H1 (cell line): ENCODE data around the gene LSM11. TPM values are rescaled to one million over a fixed set of nuclear protein-coding genes. Genes with fewer than 3 reads are reported as not detected.

Experiments used
- CTCF ChIA-PET: fragments of 300-600 bp; sonication (Branson Sonifier 250); formaldehyde crosslinking; loops from one replicate; lab custom pipeline; 2021; ENCODE audit not compliant: partially characterized antibody; lab: Charles Lee
- POLR2A ChIA-PET: fragments of 300-600 bp; sonication (Branson Sonifier 250); formaldehyde crosslinking; loops from one replicate; lab custom pipeline; 2021; ENCODE audit warnings: inconsistent platforms; ENCODE audit not compliant: partially characterized antibody; lab: Charles Lee
- DNase-seq, 2 experiments: peaks; one replicate each; pipeline versions ENCODE4 v3.0.0 to v3.0.0-alpha.2; 2010 to 2022; ENCODE audit warnings: low spot score in 2 of 2, low read depth in 1 of 2, mixed read lengths in 1 of 2
- FAIRE-seq: peaks from 2 replicates; lab custom pipeline; 2011; peaks lifted over from hg19 to GRCh38; lab: Jason Lieb, UNC
- H2AFZ ChIP-seq: 2 replicates; pipeline ENCODE4 v1.8.1; 2012; ENCODE audit warnings: low read length, inconsistent platforms
- H2AK5ac ChIP-seq: 2 replicates; pipeline ENCODE4 v1.6.1; 2013; ENCODE audit warnings: low read depth, low read length
- H2BK120ac ChIP-seq: replicated peaks from 2 replicates; pipeline ENCODE3; 2013; ENCODE audit warnings: low read depth, low read length, inconsistent platforms
- H2BK12ac ChIP-seq: 2 replicates; pipeline ENCODE4 v1.6.1; 2013; ENCODE audit warnings: low read depth, low read length
- H2BK15ac ChIP-seq: 2 replicates; pipeline ENCODE4 v1.6.1; 2013; ENCODE audit warnings: low read length
- H2BK20ac ChIP-seq: 2 replicates; pipeline ENCODE4 v1.6.1; 2013; ENCODE audit warnings: low read length
- H2BK5ac ChIP-seq: 2 replicates; pipeline ENCODE4 v1.6.1; 2013; ENCODE audit warnings: low read depth, low read length
- H3K14ac ChIP-seq: 2 replicates; pipeline ENCODE4 v1.6.1; 2013; ENCODE audit warnings: inconsistent platforms; ENCODE audit not compliant: insufficient read length
- H3K18ac ChIP-seq: 2 replicates; pipeline ENCODE4 v1.6.1; 2013; ENCODE audit warnings: low read length; ENCODE audit errors: extremely low read depth
- H3K23ac ChIP-seq: 2 replicates; pipeline ENCODE4 v1.6.1; 2013; ENCODE audit warnings: inconsistent platforms; ENCODE audit not compliant: insufficient read length
- H3K23me2 ChIP-seq: 2 replicates; pipeline ENCODE4 v1.6.1; 2013; ENCODE audit warnings: low read depth, low read length
- H3K27ac ChIP-seq: 2 replicates; pipeline ENCODE4 v1.6.1; 2011; ENCODE audit warnings: low read depth, low read length, inconsistent platforms
- H3K27me3 ChIP-seq, 4 experiments: replicated peaks in 1 of 4; 1 replicate in 1 of 4; 2 replicates in 3 of 4; pipeline versions ENCODE4 v1.6.1 to v1.8.1; 2011 to 2013; ENCODE audit warnings: low read length in 3 of 4, mild to moderate bottlenecking in 3 of 4, inconsistent platforms in 2 of 4, mixed read lengths in 2 of 4, moderate library complexity in 1 of 4; ENCODE audit not compliant: control insufficient read depth in 3 of 4, insufficient read depth in 3 of 4; ENCODE audit errors: extremely low read depth in 1 of 4
- H3K36me3 ChIP-seq, 4 experiments: 2 replicates each; pipeline versions ENCODE4 v1.6.1 to v1.8.1; 2011 to 2013; ENCODE audit warnings: mild to moderate bottlenecking in 4 of 4, low read length in 3 of 4, moderate library complexity in 2 of 4, control low read depth in 1 of 4, inconsistent platforms in 1 of 4; ENCODE audit not compliant: insufficient read depth in 4 of 4, control insufficient read depth in 2 of 4
- H3K4ac ChIP-seq: replicated peaks from 2 replicates; pipeline ENCODE3; 2013; ENCODE audit warnings: low read length, low read depth, mixed read lengths, inconsistent platforms; ENCODE audit not compliant: insufficient read length
- H3K4me1 ChIP-seq, 4 experiments: replicated peaks in 1 of 4; 1 replicate in 1 of 4; 2 replicates in 3 of 4; pipeline versions ENCODE4 v1.6.1 to v1.8.1; 2011 to 2013; ENCODE audit warnings: low read length in 3 of 4, inconsistent platforms in 2 of 4, mixed read lengths in 1 of 4; ENCODE audit not compliant: insufficient read depth in 4 of 4, control insufficient read depth in 3 of 4
- H3K4me2 ChIP-seq, 2 experiments: 2 replicates each; pipeline versions ENCODE4 v1.6.1 to v1.8.1; 2011 to 2013; ENCODE audit warnings: low read depth in 2 of 2, low read length in 2 of 2, control low read depth in 1 of 2, inconsistent platforms in 1 of 2, mild to moderate bottlenecking in 1 of 2; ENCODE audit not compliant: insufficient read depth in 1 of 2
- H3K4me3 ChIP-seq, 4 experiments: fragments of 200-600, 300-600 bp in 1 of 4; sonication (generic), shearing (Covaris generic), sonication (Bioruptor Twin) in 1 of 4; 2 replicates each; pipeline versions ENCODE4 v1.5.1 to v1.8.1; 2011 to 2016; ENCODE audit warnings: low read length in 4 of 4, low read depth in 3 of 4, control low read depth in 2 of 4, inconsistent platforms in 2 of 4, mild to moderate bottlenecking in 2 of 4, mixed read lengths in 1 of 4, moderate library complexity in 1 of 4; ENCODE audit not compliant: insufficient read depth in 2 of 4; ENCODE audit errors: extremely low read depth in 1 of 4
- H3K56ac ChIP-seq: replicated peaks from 2 replicates; pipeline ENCODE3; 2013; ENCODE audit warnings: low read depth, mild to moderate bottlenecking, mixed read lengths, low read length, inconsistent platforms; ENCODE audit not compliant: insufficient read length
- H3K79me1 ChIP-seq: 2 replicates; pipeline ENCODE4 v1.6.1; 2013; ENCODE audit warnings: low read depth, low read length, control low read depth
- H3K79me2 ChIP-seq, 2 experiments: 2 replicates each; pipeline versions ENCODE4 v1.6.1 to v1.8.1; 2012 to 2013; ENCODE audit warnings: low read length in 2 of 2, mild to moderate bottlenecking in 2 of 2, inconsistent platforms in 1 of 2; ENCODE audit not compliant: insufficient read depth in 2 of 2, control insufficient read depth in 1 of 2
- H3K9ac ChIP-seq, 4 experiments: replicated peaks in 1 of 4; 1 replicate in 1 of 4; 2 replicates in 3 of 4; pipeline versions ENCODE4 v1.6.1 to v1.8.1; 2011 to 2013; ENCODE audit warnings: low read depth in 3 of 4, low read length in 3 of 4, control low read depth in 2 of 4, mild to moderate bottlenecking in 2 of 4, moderate library complexity in 2 of 4, inconsistent platforms in 1 of 4; ENCODE audit errors: extremely low read depth in 1 of 4
- H3K9me3 ChIP-seq, 2 experiments: 2 replicates each; pipeline versions ENCODE4 v1.6.1 to v1.8.1; 2012 to 2013; ENCODE audit warnings: mild to moderate bottlenecking in 2 of 2, moderate library complexity in 2 of 2, control low read depth in 1 of 2, inconsistent platforms in 1 of 2, low read depth in 1 of 2, low read length in 1 of 2, mixed read lengths in 1 of 2; ENCODE audit not compliant: insufficient read depth in 2 of 2
- H4K20me1 ChIP-seq, 2 experiments: replicated peaks in 1 of 2; 2 replicates each; pipeline versions ENCODE3 to v1.8.1; 2011 to 2013; ENCODE audit warnings: inconsistent platforms in 2 of 2, low read length in 2 of 2, mild to moderate bottlenecking in 1 of 2; ENCODE audit not compliant: insufficient read depth in 2 of 2, control insufficient read depth in 1 of 2
- H4K5ac ChIP-seq: 2 replicates; pipeline ENCODE4 v1.6.1; 2013; ENCODE audit warnings: low read length, low read depth, mixed read lengths, inconsistent platforms; ENCODE audit not compliant: insufficient read length
- H4K8ac ChIP-seq: 2 replicates; pipeline ENCODE4 v1.8.0; 2013; ENCODE audit warnings: mild to moderate bottlenecking, moderate library complexity, low read length, inconsistent platforms; ENCODE audit not compliant: insufficient read depth; ENCODE audit errors: extremely low read depth
- H4K91ac ChIP-seq: replicated peaks from 2 replicates; pipeline ENCODE3; 2013; ENCODE audit warnings: low read length, mixed read lengths, inconsistent platforms; ENCODE audit not compliant: insufficient read length
- CBX8 ChIP-seq: fragments of 300-800, 300-1000 bp; sonication (generic); IDR thresholded peaks from 2 replicates; pipeline ENCODE4 v1.7.1; 2016; ENCODE audit warnings: low read depth, low read length, borderline replicate concordance
- SIX5 ChIP-seq: IDR thresholded peaks from 2 replicates; pipeline ENCODE4 v1.6.1; 2011; ENCODE audit warnings: mild to moderate bottlenecking, low read depth, low read length
- WGBS, 2 experiments: shearing (Covaris generic) in 1 of 2; methylation state at CpG; one replicate each; pipeline versions ENCODE4 v1.1.6 to v1.1.7; 2013 to 2015; ENCODE audit warnings: low lambda C conversion rate in 2 of 2, mixed read lengths in 2 of 2, inconsistent platforms in 1 of 2, low coverage in 1 of 2, missing lambda C conversion rate in 1 of 2; ENCODE audit not compliant: insufficient replicate concordance in 2 of 2, insufficient coverage in 1 of 2, insufficient read length in 1 of 2; ENCODE audit errors: extremely low coverage in 1 of 2, missing lambda C conversion rate in 1 of 2; 5-methylcytosine and 5-hydroxymethylcytosine counted together
- polyA plus RNA-seq, 7 experiments: library from polyadenylated mRNA; depleted of rRNA in 3 of 7; stranded (reverse) in 5 of 7; unstranded in 2 of 7; fragments of >200 nt in 5 of 7; fragments of 200-250 nt in 2 of 7; gene quantifications; 1 replicate in 5 of 7; 2 replicates in 1 of 7; 4 replicates in 1 of 7; pipeline versions ENCODE4 v1.2.1 to v1.2.3, GENCODE V29; 2011 to 2013; ENCODE audit warnings: missing spikeins in 2 of 7, mixed read lengths in 2 of 7
- total RNA-seq: library from RNA; stranded (reverse); fragmentation: NEBNext Ultra II Directional; extraction: Animal tissue kit (Norgen Biotek cat#: 25700); gene quantifications from 2 replicates; pipeline ENCODE4 v1.2.1, GENCODE V29; 2021

LSM11 gene
- total and polyA plus RNA-seq, 2 of the 8 experiments (the other 6 are each of a cell fraction or from before 2014, with no cell fraction given): 1.8 to 3.9 TPM

DNA sequence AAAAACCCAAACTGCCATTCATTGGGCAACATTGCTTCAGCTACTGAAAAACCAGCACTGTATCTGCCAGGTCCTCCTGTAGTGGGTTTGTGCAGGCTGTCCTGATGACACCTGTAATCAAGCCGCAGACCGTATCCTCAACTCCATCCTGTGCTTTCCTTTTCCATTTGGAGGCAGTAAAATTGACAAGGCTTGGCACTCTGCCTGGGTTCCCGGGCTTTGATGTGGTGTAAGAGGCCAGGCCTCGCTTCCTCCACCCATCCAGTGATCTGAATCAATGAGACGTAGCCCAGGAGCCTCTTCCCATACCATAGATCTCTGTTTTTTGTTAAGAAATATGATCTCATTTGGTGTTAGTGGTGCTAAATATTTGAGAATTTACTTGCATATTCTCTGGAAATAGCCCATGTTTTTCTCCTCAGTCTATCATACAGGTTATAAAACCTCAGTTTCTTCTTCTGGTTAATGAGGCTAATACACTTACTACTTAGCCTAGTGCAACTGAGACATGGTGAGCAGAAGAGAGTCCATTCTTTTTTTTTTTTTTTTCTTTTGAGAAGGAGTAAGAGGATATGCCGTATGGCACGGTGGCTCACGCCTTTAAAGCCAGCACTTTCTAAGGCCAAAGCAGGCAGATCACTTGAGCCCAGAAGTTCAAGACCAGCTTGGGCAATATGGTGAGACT, 34.8 kb downstream of the LSM11 start:
- no peak overlapping the region for H3K14ac ChIP-seq
- ChIA-PET POLR2A (no interaction called here), CTCF (interaction anchor here (1.0 kb wide), 1 partner anchor 16 kb away, joined by 4 read pairs; no protein-coding TSS in a partner anchor)
- peaks cover 0 to 1% of the 10 kb centered on the region in 2 experiments for H4K20me1 ChIP-seq
- no peaks in the 10 kb centered on the region for H3K4me1 ChIP-seq
- H2BK15ac ChIP-seq: no peak overlapping the region
- FAIRE-seq (no peak), DNase-seq (no peak)
- no peak overlapping the region for H2BK20ac ChIP-seq
- no peak overlapping the region for H2BK5ac ChIP-seq
- H2BK120ac ChIP-seq: no peak overlapping the region
- no peak overlapping the region for H3K4me3 ChIP-seq
- H3K4ac ChIP-seq: no peak overlapping the region
- H3K79me1 ChIP-seq: no peaks in the 10 kb centered on the region
- H3K79me2 ChIP-seq: no peaks in the 10 kb centered on the region
- no peak overlapping the region for H3K18ac ChIP-seq
- H3K56ac ChIP-seq: no peak overlapping the region
- WGBS, 2 experiments: 78% methylated on average over 8 of the region's 8 CpGs; no CpG with 5 or more reads in 1 of the 2 experiments
- H3K36me3 ChIP-seq: no peaks in the 10 kb centered on the region
- no peak overlapping the region for H3K27ac ChIP-seq
- no peaks in the 10 kb centered on the region for H3K23me2 ChIP-seq
- no peak overlapping the region for H3K23ac ChIP-seq
- no peak overlapping the region for H3K4me2 ChIP-seq
- H4K91ac ChIP-seq: no peak overlapping the region
- H2AK5ac ChIP-seq: no peak overlapping the region
- no peak overlapping the region for H4K5ac ChIP-seq
- no peak overlapping the region for H2AFZ ChIP-seq
- TF ChIP-seq SIX5: no peak
- TF ChIP-seq CBX8: no peak
- TF ChIP-seq, all 59 proteins: peak for 0
- Histone ChIP-seq H2BK12ac (no peak overlapping the region), H3K27me3 (no peaks in the 10 kb centered on the region), H3K9me3 (no peaks in the 10 kb centered on the region), H4K8ac (no peak overlapping the region; the same call in 1 of the 2 replicates), H3K9ac (no peak overlapping the region)
